Measurements from ENCODE around the gene MRPL14.

The MRPL14 gene

GRCh38 chr6:44139351-44139743, 12.1 kb upstream of the MRPL14 start:
- no peak overlapping the region for H3K4me3 ChIP-seq (ENCODE audit: low read depth, low read length)
- TF ChIP-seq CTCF (IDR thresholded peaks at IDR 0.05; ENCODE audit: low read depth, low read length), result no peak

GRCh38 chr6:44138717-44139350, 11.6 kb upstream of the MRPL14 start:
- no peak for TF ChIP-seq CTCF (IDR thresholded peaks at IDR 0.05; ENCODE audit: low read depth, low read length)
- no peak overlapping the region for H3K4me3 ChIP-seq (ENCODE audit: low read depth, low read length)

- no peak for TF ChIP-seq CTCF (IDR thresholded peaks at IDR 0.05; ENCODE audit: low read depth, low read length)
- no peak overlapping the region for H3K4me3 ChIP-seq (ENCODE audit: low read depth, low read length)
These were observed 8.6 kb upstream of the MRPL14 start for GRCh38 chr6:44135875-44136274.

GRCh38 chr6:44135173-44135758, 8.0 kb upstream of the MRPL14 start:
- TF ChIP-seq CTCF (IDR thresholded peaks at IDR 0.05; ENCODE audit: low read depth, low read length), result no peak
- H3K4me3 ChIP-seq (ENCODE audit: low read depth, low read length), result no peak overlapping the region

- TF ChIP-seq CTCF (IDR thresholded peaks at IDR 0.05; ENCODE audit: low read depth, low read length), result no peak
- no peak overlapping the region for H3K4me3 ChIP-seq (ENCODE audit: low read depth, low read length)
These were observed 6.9 kb upstream of the MRPL14 start for GRCh38 chr6:44133981-44134711.

GRCh38 chr6:44133003-44133931, 6.0 kb upstream of the MRPL14 start:
- no peak overlapping the region for H3K4me3 ChIP-seq (ENCODE audit: low read depth, low read length)
- no peak for TF ChIP-seq CTCF (IDR thresholded peaks at IDR 0.05; ENCODE audit: low read depth, low read length)

All from WI38 (cell line).